Ishikawa (cell line): ENCODE measurements around the gene CDKN3.

Experiments
- CEBPB ChIP-seq: IDR thresholded peaks from 2 replicates; pipeline ENCODE4 v1.6.1; 2012
- CREB1 ChIP-seq: IDR thresholded peaks from 2 replicates; pipeline ENCODE4 v1.6.1; 2012; ENCODE audit warnings: low read depth
- EP300 ChIP-seq: IDR thresholded peaks from 2 replicates; pipeline ENCODE4 v1.6.1; 2012; ENCODE audit warnings: borderline replicate concordance
- RAD21 ChIP-seq: IDR thresholded peaks from 2 replicates; pipeline ENCODE4 v1.6.1; 2012; ENCODE audit warnings: low read depth
- TF ChIP-seq, protein P1 (sequence below): IDR thresholded peaks from 2 replicates; pipeline ENCODE4 v1.6.1; 2012

DNA sequence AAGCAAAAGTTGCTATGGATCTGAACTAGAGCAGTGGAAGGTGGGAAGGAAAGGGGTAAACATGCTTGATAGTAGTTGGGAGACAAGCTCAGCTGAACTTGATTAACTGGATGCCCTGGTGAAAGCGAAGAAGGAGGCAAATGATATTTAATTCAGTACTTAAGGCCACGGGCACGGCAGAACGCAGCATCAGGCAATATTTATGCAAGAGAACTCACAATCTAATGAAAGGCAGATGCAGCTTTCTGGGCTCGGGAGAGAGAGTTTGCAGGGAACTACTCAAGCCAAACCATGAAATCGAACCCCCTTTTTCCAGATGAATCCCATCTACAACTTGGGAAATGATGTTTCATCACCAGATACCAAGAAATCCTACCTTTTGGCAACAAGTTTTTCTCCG, 47.9 kb downstream of the CDKN3 start:
- TF ChIP-seq CEBPB (no peak), RAD21 (no peak), CREB1 (no peak), EP300 (no peak)
- TF ChIP-seq, protein P1, sequence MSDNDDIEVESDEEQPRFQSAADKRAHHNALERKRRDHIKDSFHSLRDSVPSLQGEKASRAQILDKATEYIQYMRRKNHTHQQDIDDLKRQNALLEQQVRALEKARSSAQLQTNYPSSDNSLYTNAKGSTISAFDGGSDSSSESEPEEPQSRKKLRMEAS, result no peak
